ENCODE results near the gene ANKRD13A. TPM values are rescaled to one million over a fixed set of nuclear protein-coding genes. Genes with fewer than 3 reads are reported as not detected.
"Not testable (repeated sequence)": the region's sequence is repeated elsewhere in the genome, so short reads cannot be mapped to it uniquely, and the experiment has no call there.

Gene ANKRD13A
- total RNA-seq, 4 donors from 2014 or later: 38.5 to 69.0 (median 51.7) TPM

DNA sequence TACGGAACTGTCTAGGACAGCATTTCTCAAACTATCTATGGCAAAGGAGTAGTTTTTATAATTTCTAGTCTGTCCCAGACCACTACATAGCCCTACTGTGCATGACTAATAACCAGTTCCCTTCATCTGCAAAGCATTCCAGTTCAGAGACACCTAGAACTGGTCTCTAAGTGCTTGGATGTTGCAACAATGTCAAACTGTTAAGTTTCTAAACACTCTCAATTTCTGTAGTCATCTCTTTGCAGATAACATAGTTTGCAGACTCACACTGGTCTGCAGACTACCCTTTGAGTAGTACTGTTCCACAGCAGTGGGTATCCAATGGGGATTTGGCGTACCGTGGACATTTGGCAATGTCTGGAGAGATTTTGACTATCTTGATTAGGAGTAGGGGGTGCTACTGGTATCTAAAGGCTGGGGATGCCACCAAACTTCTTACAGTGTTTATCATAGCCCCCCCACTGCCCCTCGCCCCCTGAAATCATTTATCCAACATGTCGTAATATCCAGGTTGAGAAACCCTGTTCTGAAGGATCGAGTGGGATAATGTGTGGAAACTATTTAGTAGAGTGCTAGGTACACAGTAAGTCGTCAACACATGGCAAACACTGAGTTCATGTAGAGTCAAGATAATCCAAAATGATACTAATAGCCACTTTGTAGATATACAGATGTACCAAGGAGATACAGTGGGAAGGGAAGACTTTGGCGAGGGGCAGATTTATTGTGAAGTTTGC is 47.4 kb downstream of the ANKRD13A start:
- Histone ChIP-seq H3K9me3 (no peaks in the 10 kb centered on the region), H3K36me3 (peaks cover 0 to 29% (median 0%) of the 10 kb centered on the region in 3 donors), H3K4me3 (peak overlapping the region in 1 of 4 donors; percentile 93), H3K27me3 (no peaks in the 10 kb centered on the region), H3K4me1 (peaks cover 0 to 44% (median 25%) of the 10 kb centered on the region in 4 donors), H3K27ac (no peak overlapping the region)
- TF ChIP-seq POLR2A (IDR thresholded peaks at IDR 0.05): no peak
- no peak for TF ChIP-seq EP300 (IDR thresholded peaks at IDR 0.05)
- TF ChIP-seq, protein P1, sequence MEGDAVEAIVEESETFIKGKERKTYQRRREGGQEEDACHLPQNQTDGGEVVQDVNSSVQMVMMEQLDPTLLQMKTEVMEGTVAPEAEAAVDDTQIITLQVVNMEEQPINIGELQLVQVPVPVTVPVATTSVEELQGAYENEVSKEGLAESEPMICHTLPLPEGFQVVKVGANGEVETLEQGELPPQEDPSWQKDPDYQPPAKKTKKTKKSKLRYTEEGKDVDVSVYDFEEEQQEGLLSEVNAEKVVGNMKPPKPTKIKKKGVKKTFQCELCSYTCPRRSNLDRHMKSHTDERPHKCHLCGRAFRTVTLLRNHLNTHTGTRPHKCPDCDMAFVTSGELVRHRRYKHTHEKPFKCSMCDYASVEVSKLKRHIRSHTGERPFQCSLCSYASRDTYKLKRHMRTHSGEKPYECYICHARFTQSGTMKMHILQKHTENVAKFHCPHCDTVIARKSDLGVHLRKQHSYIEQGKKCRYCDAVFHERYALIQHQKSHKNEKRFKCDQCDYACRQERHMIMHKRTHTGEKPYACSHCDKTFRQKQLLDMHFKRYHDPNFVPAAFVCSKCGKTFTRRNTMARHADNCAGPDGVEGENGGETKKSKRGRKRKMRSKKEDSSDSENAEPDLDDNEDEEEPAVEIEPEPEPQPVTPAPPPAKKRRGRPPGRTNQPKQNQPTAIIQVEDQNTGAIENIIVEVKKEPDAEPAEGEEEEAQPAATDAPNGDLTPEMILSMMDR (IDR thresholded peaks at IDR 0.05): no peak
- 88 to 90% methylated on average over 8 of the region's 8 CpGs for WGBS, 2 donors
- no peak for DNase-seq (ENCODE audit: low spot score in 2 of 2)

DNA sequence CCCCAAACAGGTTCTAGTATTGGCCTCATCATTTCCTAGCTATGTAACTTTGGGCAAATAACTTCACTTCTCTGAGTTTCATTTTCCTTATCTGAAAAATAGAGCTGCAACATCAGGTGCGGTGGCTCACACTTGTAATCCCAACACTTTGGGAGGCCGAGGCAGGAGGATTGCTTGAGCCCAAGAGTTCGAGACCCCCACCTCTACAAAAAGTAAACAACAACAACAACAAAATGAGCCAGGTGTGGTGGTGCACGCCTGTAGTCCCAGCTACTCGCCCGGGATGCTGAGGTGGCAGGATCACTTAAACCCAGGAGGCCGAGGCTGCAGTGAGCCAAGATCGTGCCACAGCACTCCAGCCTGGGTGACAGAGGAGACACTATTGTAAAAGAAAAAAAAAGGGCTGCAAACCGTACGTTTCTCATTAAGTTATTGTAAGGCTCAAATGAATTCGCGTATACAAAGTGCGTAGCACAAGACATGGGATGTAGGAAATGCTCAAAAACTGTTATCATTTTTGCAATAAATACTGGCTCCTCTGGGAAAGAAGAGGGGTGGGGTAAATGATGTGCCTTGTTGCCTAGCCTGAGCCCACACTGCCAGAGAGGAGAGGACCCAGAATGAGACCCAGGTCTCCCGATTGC is 48.2 kb downstream of the ANKRD13A start:
- Histone ChIP-seq H3K4me3 (peak overlapping the region; percentile 44 to 97 (median 90)), H3K4me1 (peaks cover 0 to 44% (median 25%) of the 10 kb centered on the region in 4 donors), H3K9me3 (no peaks in the 10 kb centered on the region), H3K36me3 (peaks cover 0 to 21% (median 0%) of the 10 kb centered on the region in 3 donors), H3K27ac (peak overlapping the region in 3 of 4 donors; percentile 75 to 87 (median 83)), H3K27me3 (no peaks in the 10 kb centered on the region)
- no peak for DNase-seq (ENCODE audit: low spot score in 2 of 2)
- 64 to 69% methylated on average over 14 of the region's 14 CpGs for WGBS, 2 donors
- TF ChIP-seq EP300 (IDR thresholded peaks at IDR 0.05) (no peak), POLR2A (IDR thresholded peaks at IDR 0.05) (no peak)
- TF ChIP-seq, protein P1 (IDR thresholded peaks at IDR 0.05): no peak

DNA sequence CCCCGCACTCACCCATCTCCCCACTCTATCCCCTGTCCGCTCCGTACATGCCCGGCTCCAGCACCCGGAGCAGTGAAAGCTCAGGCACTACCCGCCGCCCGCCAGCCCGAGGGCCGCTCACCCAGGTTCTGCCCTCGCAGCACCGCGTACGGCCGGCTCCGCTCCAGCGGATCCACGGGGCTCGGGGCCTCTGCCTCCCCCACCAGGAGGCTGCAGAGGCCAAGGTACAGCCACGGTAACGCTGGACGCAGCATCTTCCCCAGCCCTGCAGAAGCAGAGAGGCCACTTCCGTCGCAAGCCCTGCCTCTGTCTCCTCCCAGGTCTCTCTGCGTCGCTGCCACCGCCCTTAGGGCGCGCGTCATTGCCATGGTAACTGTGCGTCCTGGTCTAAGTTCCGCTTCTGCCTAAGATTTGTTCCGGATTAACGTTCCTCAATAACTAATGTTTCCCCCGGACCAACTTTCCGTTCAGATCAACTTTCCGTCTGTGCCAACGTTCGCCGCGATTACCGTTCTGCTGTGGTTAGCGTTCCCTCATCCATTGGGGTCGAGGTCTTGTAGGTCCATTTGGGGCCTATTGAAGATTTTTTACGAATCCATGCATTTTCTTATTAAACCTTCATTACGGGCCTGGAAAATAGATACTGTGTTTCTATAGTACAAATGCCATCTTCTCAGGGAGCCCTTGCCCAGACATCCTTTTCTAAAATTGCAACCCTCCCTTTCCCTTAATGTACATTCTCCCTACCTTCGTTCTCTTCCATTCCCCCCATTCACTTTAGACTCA is 49.2 kb downstream of the ANKRD13A start, which contains the start of gene C12orf76:
Gene C12orf76, minus strand, starts transcription at position 281 of the 786 bp plus-strand sequence. Its CDS starts 27 bp downstream, at position 254.
- Histone ChIP-seq H3K4me1 (peaks cover 0 to 34% (median 22%) of the 10 kb centered on the region in 4 donors), H3K27ac (peak within 1 kb of the TSS in 3 of 4 donors; percentile 75 to 87 (median 83)), H3K4me3 (peak within 1 kb of the TSS; percentile 44 to 97 (median 90)), H3K27me3 (no peaks in the 10 kb centered on the region), H3K36me3 (peaks cover 0 to 16% (median 0%) of the 10 kb centered on the region in 3 donors), H3K9me3 (no peaks in the 10 kb centered on the region)
- 2 to 4% methylated on average over 18 to 47 of the region's 47 CpGs for WGBS, 2 donors
- DNase-seq (ENCODE audit: low spot score in 2 of 2): peak; percentile 90 to 91
- TF ChIP-seq, protein P1 (IDR thresholded peaks at IDR 0.05): peak in 2 of 5 experiments; percentile 6 to 37
- TF ChIP-seq EP300 (IDR thresholded peaks at IDR 0.05): peak; percentile 62 to 91
- TF ChIP-seq POLR2A (IDR thresholded peaks at IDR 0.05): peak; percentile 56 to 66

DNA sequence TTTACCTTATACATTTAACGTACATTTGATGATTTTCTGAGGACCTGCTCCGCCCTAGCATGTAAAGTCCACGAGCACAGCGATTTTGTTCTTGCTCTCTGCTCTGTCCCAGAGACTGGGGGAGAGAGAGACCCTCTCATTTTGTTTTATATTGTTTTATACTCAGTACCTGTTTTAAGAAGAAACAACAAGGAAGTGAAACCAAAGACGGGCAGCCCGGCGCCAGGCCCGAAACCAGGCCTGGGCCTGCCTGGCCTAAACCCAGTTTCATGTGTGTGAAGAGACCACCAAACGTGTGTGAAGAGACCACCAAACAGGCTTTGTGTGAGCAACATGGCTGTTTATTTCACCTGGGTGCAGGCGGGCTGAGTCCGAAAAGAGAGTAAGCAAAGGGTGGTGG is 49.8 kb downstream of the ANKRD13A start:
- Histone ChIP-seq H3K4me1 (peaks cover 0 to 31% (median 20%) of the 10 kb centered on the region in 4 donors), H3K27ac (peak overlapping the region in 3 of 4 donors; percentile 75 to 87 (median 83))

DNA sequence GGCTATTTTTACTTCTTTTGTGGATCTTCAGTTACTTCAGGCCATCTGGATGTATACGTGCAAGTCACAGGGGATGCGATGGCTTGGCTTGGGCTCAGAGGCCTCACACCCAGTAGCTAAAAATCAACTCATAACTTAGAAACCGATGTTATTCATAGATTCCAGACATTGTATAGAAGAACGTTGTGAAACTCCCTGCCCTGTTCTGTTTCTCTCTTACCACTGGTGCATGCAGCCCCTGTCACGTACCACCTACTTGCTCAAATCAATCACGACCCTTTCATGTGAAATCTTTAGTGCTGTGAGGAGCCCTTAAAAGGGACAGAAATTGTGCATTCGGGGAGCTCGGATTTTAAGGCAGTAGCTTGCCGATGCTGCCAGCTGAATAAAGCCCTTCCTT is 50.4 kb downstream of the ANKRD13A start:
- DNase-seq (ENCODE audit: low spot score in 2 of 2): not testable (repeated sequence)
- 83 to 86% methylated on average over 9 of the region's 9 CpGs for WGBS, 2 donors

More for the DNA sequence above, 49.8 kb downstream of the ANKRD13A start:
- Histone ChIP-seq H3K36me3 (peaks cover 0 to 20% (median 0%) of the 10 kb centered on the region in 3 donors), H3K4me3 (peak overlapping the region in 3 of 4 donors; percentile 44 to 93 (median 88))
- DNase-seq (ENCODE audit: low spot score in 2 of 2); H3K27me3 ChIP-seq; H3K9me3 ChIP-seq: not testable (repeated sequence)
- WGBS, 2 donors: 91 to 94% methylated on average over 11 of the region's 11 CpGs

More for the DNA sequence above, 50.4 kb downstream of the ANKRD13A start:
- Histone ChIP-seq H3K4me1 (peaks cover 0 to 31% (median 20%) of the 10 kb centered on the region in 4 donors), H3K36me3 (peaks cover 0 to 21% (median 0%) of the 10 kb centered on the region in 3 donors)
- not testable (repeated sequence) for H3K27ac ChIP-seq, H3K27me3 ChIP-seq, H3K4me3 ChIP-seq, H3K9me3 ChIP-seq

Data from tibial nerve (tissue), 4 donors.